Measurements from ENCODE around the gene SLCO2A1.

GRCh38 chr3:133970339-133970738 is 59.4 kb downstream of the SLCO2A1 start:
- no peak for TF ChIP-seq EZH2 (IDR thresholded peaks at IDR 0.05; ENCODE audit: low read depth, unreplicated experiment)
- no peak for TF ChIP-seq CTCF (conservative IDR thresholded peaks at IDR 0.05; ENCODE audit: low read depth in 2 of 2)
- TF ChIP-seq POLR2AphosphoS5 (IDR thresholded peaks at IDR 0.05; ENCODE audit: low read depth) = no peak
- no peak for TF ChIP-seq EZH2phosphoT487 (IDR thresholded peaks at IDR 0.05; ENCODE audit: unreplicated experiment)
- no peak for TF ChIP-seq JUNB (IDR thresholded peaks at IDR 0.05; ENCODE audit: unreplicated experiment)
- TF ChIP-seq ETS1 (IDR thresholded peaks at IDR 0.05) = no peak
- TF ChIP-seq REST (IDR thresholded peaks at IDR 0.05; ENCODE audit: unreplicated experiment) = no peak
- TF ChIP-seq CREB1 (CRISPR knock-in tag; IDR thresholded peaks at IDR 0.05; ENCODE audit: low read depth) = no peak
- TF ChIP-seq ZNF114 (CRISPR knock-in tag; IDR thresholded peaks at IDR 0.05) = no peak
- no peak for TF ChIP-seq STAT1 (IDR thresholded peaks at IDR 0.05; ENCODE audit: unreplicated experiment)

Data from GM23338 (cell line).